SK-MEL-5 (cell line): ENCODE data around the gene AQP12B. TPM values are rescaled to one million over a fixed set of nuclear protein-coding genes. Genes with fewer than 3 reads are reported as not detected.
"Not testable (repeated sequence)": the region's sequence is repeated elsewhere in the genome, so short reads cannot be mapped to it uniquely, and the experiment has no call there.

Source experiments
- DNase-seq: peaks from one replicate; pipeline ENCODE4 v3.0.0-alpha.2; 2016; ENCODE audit warnings: low read depth, low spot score
- in situ Hi-C: cut with HindIII; loops from 2 replicates; pipeline ENCODE4 v1.10.0; 2016; ENCODE audit warnings: low sequenced_read_pairs, high pct_unique_total_duplicates, low pct_unique_long_range_greater_than_20kb
- polyA plus RNA-seq, 2 experiments: library from polyadenylated mRNA; depleted of rRNA; stranded (reverse); fragments of >200 nt; gene quantifications; 2 replicates each; pipeline ENCODE4 v1.2.3, GENCODE V29; 2015
- total RNA-seq: library from RNA; depleted of rRNA; stranded (reverse); fragments of >200 nt; shearing (Covaris generic); gene quantifications from 2 replicates; pipeline ENCODE4 v1.2.3, GENCODE V29; 2014; rRNA removed

The AQP12B gene, protein sequence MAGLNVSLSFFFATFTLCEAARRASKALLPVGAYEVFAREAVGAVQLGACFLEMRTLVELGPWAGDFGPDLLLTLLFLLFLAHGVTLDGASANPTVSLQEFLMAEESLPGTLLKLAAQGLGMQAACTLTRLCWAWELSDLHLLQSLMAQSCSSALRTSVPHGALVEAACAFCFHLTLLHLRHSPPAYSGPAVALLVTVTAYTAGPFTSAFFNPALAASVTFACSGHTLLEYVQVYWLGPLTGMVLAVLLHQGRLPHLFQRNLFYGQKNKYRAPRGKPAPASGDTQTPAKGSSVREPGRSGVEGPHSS
- not detected in 2 replicates for total RNA-seq
- polyA plus RNA-seq (2015; cell fraction: cytosol; rRNA removed) = not detected in 2 replicates
- polyA plus RNA-seq (2015; cell fraction: nucleus; rRNA removed) = not detected in 2 replicates

DNA sequence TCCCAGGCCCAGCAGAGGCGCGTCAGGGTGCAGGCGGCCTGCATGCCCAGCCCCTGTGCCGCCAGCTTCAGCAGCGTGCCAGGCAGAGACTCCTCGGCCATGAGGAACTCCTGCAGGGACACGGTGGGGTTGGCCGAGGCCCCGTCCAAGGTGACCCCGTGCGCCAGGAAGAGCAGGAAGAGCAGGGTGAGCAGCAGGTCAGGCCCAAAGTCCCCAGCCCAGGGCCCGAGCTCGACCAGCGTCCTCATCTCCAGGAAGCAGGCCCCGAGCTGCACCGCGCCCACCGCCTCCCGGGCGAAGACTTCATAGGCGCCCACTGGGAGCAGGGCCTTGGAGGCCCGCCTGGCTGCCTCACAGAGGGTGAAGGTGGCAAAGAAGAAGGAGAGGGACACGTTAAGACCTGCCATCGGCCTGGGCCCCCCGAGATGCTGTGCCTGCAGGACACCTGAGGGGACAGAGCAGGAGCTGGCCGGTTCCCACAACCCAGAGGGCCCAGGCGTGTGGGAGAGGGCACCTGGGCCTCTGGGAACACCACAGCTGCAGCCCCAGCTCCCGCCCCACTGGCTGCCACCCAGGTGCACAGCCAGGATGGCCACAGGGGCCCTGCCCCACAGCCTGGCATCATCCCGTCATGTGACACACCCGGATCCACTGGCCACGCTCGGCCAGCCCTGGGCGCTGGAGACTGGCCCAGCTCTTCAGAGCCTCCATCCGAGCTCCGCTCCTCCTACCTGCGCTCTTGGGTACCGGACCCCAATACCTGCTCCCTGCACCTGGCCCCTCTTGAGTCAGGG, at the start of gene AQP12B:
Gene AQP12B (minus strand): TSS at position 455 of the 794 bp plus-strand sequence. CDS start 48 bp downstream, at position 407.
- DNase-seq, in situ Hi-C loops: not testable (repeated sequence)

DNA sequence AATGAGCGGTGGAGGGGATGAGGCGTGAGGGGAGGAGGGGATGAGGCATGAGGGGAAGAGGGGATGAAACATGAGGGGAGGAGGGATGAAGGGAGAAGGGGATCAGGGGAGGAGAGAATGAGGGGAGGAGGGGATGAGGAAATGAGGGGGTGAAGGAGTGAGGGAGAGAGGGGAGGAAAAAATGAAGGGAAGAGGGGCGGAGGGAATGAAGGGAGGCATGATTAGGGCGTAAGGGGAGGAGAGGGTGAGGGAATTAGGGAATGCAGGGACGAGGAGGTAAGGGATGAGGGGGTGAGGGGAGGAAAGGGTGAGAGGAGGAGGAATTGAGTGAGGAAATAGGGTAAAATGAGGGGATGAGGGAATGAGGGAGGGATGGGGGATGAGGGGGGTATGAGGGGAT, 49.5 kb upstream of the AQP12B start:
- in situ Hi-C loops = no loop called here
- no peak for DNase-seq

DNA sequence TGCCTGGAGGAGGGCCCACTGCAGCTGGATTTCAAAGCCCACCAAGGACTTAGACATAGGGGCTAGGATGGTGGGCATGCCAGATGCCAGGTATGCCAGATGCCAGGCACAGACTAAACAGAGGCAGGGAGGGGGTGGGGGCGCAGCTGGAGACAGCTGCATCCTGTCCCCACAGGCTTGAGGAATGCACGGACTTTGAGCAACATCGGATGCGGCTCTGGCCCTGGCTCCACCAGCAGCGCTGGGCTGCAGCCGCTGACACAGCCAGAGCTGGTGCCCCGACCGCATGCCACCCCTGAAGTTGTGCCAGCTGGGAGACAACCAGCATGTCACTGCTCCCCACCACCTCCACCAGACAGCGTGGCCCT, 48.5 kb upstream of the AQP12B start:
- DNase-seq = no peak
- in situ Hi-C loops = no loop called here

DNA sequence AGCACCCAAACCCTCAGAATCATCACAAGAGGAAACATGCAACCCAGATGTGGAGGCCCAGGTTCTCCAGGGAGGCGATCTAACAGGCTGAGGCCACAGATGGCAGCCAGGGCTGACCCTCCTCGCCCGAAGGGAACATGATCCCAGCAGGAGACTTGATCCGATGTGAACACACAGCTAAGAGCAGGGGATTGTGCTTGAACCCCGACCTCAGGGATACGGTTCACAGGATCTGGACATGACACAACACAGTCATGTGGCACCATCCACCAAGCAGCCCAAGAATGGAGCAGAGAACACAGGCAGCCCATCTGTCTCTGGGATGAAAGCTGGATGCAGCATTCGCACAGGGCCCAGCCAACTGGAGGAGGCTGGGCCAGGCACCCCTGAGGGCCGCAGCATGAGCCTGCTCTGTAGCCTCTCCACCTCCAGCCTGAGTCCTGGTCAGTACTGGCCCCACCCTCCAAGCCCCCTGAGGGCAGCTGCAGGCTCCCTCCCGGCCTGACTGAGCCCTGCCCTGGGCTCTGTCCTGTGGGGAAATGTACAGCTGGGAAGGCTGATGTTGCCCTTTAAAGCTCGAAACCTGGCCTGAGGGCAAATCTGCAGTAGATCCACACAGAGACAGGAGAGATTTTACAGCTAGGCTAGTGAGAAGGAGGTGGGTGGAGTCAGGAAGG, 48.0 kb upstream of the AQP12B start:
- peak; percentile 9 for DNase-seq
- in situ Hi-C loops = no loop called here

DNA sequence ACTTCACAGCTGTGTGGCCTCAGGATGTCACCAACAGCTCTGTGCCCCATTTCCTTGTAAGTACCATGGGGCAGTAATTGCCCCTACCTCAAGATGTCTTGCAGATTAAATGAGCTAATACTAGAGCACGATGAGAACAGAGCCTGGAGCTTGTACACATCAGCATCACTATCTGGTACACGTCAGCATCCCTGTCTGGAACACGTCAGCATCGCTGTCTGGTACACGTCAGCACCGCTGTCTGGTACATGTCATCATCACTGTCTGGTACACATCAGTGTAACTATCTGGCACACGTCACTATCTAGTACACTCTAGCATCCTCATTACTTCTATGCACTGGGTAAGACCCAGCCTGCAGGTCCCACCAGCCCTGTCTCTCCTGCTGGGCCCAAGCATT, 46.1 kb upstream of the AQP12B start:
- in situ Hi-C loops = no loop called here
- DNase-seq = no peak

DNA sequence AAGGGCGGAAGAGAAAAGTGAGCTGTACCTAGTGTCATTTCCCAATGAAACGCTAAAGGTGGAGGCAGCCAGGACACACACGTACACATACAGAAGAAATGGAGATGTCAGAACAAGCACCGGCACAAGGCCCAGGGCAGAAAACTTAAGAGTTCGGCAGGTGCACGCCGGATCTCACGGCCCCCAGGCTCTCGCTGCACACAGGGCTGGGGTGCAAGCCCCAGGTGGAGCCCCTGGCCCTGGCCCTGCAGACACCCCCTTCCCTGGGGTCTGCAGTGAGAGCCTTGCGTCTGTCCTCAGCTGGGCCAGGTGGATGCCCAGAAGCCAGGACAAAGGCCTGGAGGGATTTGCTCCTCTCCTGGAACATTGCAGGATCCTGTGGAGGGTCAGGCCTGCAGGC, 45.7 kb upstream of the AQP12B start:
- DNase-seq = no peak
- in situ Hi-C loops = no loop called here

DNA sequence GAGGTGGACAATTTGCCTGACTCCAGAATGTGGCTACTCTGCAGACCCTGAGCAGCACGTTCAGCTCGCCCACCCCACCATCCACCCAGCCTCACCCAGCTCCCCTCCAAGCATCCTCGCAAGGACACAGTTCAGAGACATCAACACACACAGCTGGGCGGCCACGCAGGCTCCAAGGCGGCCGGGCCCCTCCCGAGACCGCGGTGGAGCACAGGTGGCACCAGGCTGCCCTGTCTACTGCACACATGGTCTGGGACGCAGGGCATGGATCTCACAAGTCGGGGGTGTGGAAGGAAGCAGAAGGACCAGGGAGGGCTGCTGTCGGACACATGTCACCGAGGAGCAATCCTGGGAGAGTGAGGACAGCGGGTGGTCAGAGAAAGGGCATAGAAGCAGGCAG, 45.2 kb upstream of the AQP12B start:
- no peak for DNase-seq
- in situ Hi-C loops = no loop called here

DNA sequence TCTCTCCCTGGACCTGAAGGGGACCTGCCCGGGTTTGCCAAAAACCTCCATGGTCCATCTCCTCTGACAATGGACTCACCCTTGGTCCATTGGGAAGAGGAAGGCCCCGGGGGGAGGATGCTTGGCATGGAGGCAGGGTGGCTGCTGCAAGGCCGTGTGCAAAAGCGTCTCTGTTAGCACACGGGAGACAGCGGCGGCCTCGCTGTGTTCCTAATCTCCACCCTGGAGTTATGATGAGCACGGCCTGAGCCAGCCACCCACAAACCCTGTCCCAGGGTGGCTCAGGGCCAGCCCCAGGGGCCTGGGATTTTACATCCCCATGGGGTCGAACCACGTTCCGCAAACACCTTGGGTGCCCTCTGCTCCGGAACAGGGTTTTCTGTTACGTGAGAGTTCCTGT, 44.8 kb upstream of the AQP12B start:
- DNase-seq = no peak

DNA sequence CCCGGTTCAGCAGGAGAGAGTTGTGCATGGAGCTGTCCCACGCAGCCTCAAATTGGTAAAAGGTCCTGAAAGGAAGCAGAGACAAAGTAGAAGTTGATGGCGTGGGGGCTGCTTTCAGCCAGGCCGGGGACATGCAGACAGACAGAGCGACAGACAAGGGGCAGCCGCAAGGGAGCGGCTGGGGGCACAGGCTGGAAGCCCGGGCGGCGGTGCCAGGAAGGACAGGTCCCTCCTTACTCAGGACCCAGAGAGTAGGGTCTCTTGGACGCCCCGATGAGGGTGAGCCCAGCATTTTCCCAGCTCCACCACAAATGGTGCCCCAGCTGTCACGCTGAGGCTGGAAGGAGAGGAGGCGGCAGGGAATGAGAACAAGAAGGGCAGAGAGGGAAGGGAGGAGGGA, 44.2 kb upstream of the AQP12B start:
- in situ Hi-C loops = no loop called here
- DNase-seq = no peak

More for the DNA sequence above, 44.8 kb upstream of the AQP12B start:
- in situ Hi-C loops = no loop called here

DNA sequence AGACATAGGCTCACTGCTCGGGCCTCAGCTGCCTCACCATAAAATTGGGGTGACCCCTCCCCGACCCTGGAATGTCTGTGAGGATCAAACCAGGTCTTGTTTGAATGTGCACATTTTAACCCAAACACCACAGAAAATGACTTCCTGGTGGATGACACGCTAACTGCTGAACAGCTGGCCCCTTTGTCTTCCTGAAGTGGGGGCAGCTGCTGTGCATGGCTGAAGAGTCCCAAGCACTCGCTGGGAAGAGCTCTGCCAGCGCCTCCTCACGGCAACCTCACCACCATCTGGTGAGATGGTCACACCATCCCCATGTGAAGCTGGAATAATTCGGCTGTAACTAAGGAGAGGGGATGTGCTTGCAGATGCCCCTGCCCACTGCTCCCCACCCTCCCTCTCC, 43.0 kb upstream of the AQP12B start:
- DNase-seq = peak; percentile 12
- in situ Hi-C loops = no loop called here

DNA sequence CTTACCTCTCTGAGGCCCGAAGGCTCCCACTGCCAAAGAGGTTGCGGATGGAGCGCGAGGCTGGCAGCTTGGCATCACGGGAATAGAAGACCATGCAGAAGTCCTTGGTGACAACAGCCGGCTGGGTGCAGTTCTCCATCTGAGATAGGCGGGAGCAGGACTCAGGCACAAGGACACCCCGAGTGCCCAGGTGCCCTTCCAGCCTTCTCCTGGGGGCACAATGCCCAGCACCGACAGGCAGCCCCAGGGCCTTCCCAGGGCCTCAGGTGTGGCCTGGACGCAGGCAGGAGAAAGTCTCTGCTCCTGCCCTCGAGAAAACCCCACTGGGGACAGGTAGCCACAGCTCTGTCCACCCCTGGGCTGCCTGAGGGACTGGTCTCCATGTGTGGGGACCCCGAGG, 42.6 kb upstream of the AQP12B start:
- DNase-seq = no peak
- in situ Hi-C loops = no loop called here

DNA sequence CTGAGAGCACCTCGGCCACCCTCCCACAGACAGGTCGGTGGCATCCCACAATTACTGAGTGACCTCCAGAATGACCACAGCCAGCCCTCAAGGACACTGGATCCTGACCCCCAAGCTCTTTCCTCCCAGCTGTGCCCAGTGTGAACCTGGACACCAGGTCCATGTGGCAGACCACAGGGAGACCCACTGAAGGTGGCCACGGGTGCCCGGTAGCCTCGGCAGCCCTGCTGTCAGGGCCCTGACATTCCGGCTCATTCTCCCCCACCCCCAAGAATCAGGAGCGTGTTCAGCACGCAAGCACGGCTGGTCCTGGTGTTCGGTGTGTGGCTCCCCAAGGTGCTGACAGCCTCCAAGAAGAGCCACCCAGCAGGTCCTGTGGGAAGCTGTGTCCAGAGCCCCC, 41.7 kb upstream of the AQP12B start:
- DNase-seq = no peak
- in situ Hi-C loops = no loop called here

DNA sequence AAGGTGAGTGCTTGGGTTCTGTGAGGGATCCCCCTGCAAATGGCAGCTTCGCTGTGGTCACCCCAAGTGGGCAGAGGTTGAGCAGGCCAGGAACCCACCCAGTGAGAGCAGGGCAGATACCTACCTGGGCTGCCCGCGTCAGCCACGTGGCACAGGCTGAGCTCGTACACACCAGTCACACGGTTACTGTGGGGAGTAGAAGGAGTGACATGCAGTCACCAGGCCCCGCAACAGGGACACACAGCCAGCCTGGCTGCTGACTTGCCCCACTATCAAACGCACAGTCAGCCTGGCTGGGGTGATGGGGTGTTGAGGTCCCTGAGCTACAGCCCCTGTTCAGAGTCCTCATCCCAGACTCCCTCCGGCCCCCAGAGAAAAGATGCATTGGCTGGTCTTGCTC, 41.2 kb upstream of the AQP12B start:
- DNase-seq = no peak
- in situ Hi-C loops = no loop called here

DNA sequence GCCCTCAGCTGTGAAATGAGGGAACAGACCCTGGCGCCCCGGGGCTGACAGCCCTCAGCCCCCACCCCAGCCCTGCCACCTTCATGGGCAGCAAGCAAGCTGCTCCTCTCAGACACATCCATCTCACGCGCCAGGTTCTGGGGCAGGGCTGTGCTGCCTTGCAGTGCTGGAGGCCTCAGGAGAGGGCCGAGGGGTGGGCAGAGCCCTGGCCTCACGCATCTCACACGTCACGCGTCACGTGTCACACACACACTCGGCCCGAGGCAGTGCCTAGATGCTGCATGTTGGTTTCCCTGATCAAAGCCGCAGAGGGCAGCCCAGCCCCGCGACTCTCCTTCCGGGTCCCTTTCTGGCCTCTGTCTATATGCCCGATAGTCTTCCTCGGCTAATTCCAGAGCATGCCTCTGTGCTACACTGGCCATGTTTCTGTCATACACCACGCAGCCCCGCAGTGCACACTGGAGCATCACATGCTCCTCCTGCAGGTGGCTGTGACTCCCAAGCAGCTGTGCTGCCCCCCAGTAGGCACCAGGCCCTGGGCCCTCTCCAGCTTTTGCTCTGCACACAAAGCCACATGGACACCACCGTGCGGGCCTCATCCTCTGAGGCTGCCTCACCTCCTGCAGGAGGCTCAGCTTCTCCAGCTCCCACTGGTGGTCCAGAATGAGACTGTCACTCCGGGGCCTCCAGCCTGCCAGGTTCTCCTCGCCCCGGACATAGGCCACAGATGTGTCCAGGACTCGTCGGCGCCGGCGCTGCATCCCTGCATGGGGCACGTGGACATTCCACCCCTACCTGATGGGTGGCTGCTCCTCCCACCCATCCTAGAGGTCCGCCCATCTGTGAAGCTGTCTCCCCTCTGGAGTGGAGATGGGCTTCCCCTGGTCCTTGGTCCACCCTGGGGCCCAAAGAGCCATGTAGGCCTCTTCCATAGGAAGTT, 40.4 kb upstream of the AQP12B start:
- in situ Hi-C loops = no loop called here
- DNase-seq = peak; percentile 42

DNA sequence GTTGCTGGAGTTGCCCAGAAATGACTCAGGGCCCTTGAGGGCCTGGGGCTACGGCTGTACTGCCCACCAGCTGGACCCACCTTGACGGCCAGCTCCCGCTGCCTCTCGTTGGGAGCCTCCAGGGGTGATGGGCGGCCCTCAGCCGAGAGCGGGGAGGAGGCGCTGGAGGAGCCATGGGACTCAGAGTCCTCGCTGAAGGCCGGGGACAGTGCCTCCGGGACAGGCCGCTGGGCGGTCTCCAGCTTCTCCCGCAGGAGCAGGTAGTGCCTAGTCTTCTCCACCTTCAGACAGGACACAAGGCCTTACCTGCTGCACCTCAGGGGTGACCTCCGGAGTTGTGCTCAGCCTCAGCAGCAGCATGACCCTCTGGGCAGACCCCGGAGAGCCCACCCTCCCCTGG, 39.7 kb upstream of the AQP12B start:
- in situ Hi-C loops = no loop called here
- DNase-seq = no peak

DNA sequence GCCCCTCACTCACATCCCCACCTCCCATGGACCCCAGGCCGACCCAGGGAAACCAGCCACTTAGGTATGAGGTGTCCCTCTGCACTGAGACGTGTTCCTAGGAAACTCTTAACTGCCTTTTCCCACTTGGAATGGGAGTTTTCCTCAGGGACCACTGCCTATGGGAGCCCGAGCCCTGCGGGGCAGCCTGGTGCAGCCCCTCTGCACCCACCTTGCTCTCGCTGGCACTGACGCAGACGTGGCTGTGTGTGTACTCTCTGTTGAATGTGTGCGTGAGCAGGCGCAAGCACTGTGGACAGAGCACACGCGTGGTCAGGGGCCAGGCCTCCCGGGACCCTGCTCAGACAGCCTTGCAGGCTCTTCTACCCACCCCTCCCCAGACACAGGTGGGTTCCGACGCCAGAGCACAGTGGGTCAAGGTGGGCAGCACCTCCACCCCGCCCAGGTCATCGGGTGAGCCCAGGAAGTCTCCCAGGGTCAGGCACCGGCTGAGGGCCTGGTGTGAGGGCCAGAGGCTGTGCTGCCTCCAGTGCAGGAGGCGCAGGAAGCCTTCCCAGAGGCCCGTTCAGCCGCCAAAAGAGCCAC, 39.0 kb upstream of the AQP12B start:
- in situ Hi-C loops = no loop called here
- DNase-seq = no peak
